ENCODE results near the gene TTC21B. TPM values are rescaled to one million over a fixed set of nuclear protein-coding genes. Genes with fewer than 3 reads are reported as not detected.

Gene TTC21B
- total RNA-seq, 1 experiment from 2014 or later = 14.7 TPM

- no peaks in the 10 kb centered on the region for H3K4me1 Mint-ChIP-seq (ENCODE audit: low read depth, unreplicated experiment)
- H3K4me3 Mint-ChIP-seq (ENCODE audit: low read depth, unreplicated experiment) = no peak overlapping the region
- no peak overlapping the region for H3K27ac Mint-ChIP-seq (ENCODE audit: unreplicated experiment)
- no TSS peak for BruUV-seq (replicated peaks)
- DNase-seq = no peak
- intact Hi-C loops (cut with micrococcal nuclease; ENCODE audit: unreplicated experiment) = no loop called here
- no peaks in the 10 kb centered on the region for H3K27me3 Mint-ChIP-seq (ENCODE audit: unreplicated experiment)
- TF ChIP-seq, protein P1, sequence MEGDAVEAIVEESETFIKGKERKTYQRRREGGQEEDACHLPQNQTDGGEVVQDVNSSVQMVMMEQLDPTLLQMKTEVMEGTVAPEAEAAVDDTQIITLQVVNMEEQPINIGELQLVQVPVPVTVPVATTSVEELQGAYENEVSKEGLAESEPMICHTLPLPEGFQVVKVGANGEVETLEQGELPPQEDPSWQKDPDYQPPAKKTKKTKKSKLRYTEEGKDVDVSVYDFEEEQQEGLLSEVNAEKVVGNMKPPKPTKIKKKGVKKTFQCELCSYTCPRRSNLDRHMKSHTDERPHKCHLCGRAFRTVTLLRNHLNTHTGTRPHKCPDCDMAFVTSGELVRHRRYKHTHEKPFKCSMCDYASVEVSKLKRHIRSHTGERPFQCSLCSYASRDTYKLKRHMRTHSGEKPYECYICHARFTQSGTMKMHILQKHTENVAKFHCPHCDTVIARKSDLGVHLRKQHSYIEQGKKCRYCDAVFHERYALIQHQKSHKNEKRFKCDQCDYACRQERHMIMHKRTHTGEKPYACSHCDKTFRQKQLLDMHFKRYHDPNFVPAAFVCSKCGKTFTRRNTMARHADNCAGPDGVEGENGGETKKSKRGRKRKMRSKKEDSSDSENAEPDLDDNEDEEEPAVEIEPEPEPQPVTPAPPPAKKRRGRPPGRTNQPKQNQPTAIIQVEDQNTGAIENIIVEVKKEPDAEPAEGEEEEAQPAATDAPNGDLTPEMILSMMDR (IDR thresholded peaks at IDR 0.05; ENCODE audit: unreplicated experiment) = no peak
- H3K36me3 Mint-ChIP-seq (ENCODE audit: insufficient read depth, unreplicated experiment) = no peaks in the 10 kb centered on the region
- CTCF ChIA-PET = interaction anchor here (1.0 kb wide), 1 partner anchor 50 kb away, joined by 3 read pairs; the partner anchor contains the start of gene GALNT3
- no peaks in the 10 kb centered on the region for H3K9me3 Mint-ChIP-seq (ENCODE audit: low read depth, unreplicated experiment)
Observed at GRCh38 chr2:165844216-165844615, 109.4 kb downstream of the TTC21B start.

DNA sequence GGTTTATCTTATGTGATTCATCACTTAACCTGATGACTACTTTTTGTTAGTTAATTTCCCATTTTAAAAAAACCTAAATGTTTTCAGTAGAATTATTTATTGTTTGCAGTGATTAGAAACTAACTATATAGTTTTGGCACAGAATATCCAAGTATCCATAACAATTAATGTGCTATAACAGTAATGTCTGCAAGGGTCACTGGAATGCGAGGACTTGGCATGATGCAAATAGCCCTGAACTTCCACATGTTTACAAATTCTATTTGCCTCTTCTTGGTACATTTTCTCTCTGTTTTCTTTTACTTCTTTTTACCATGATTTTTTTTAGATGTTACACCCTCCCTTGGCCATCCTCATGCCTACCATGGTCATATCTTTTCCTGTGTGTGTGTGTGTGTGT, 110.2 kb downstream of the TTC21B start:
- Mint-ChIP-seq H3K36me3 (ENCODE audit: insufficient read depth, unreplicated experiment) (no peaks in the 10 kb centered on the region), H3K4me3 (ENCODE audit: low read depth, unreplicated experiment) (no peak overlapping the region), H3K27ac (ENCODE audit: unreplicated experiment) (no peak overlapping the region), H3K4me1 (ENCODE audit: low read depth, unreplicated experiment) (no peaks in the 10 kb centered on the region), H3K9me3 (ENCODE audit: low read depth, unreplicated experiment) (no peaks in the 10 kb centered on the region), H3K27me3 (ENCODE audit: unreplicated experiment) (no peaks in the 10 kb centered on the region)
- no TSS peak for BruUV-seq (replicated peaks)
- intact Hi-C loops (cut with micrococcal nuclease; ENCODE audit: unreplicated experiment) = no loop called here
- DNase-seq = no peak
- TF ChIP-seq, protein P1 (IDR thresholded peaks at IDR 0.05; ENCODE audit: unreplicated experiment) = no peak
- CTCF ChIA-PET = no interaction called here

GRCh38 chr2:165840333-165840958, 113.1 kb downstream of the TTC21B start:
- BruUV-seq (replicated peaks) = no TSS peak
- TF ChIP-seq, protein P1 (IDR thresholded peaks at IDR 0.05; ENCODE audit: unreplicated experiment) = no peak
- CTCF ChIA-PET = no interaction called here
- Mint-ChIP-seq H3K27me3 (ENCODE audit: unreplicated experiment) (no peaks in the 10 kb centered on the region), H3K36me3 (ENCODE audit: insufficient read depth, unreplicated experiment) (no peaks in the 10 kb centered on the region), H3K27ac (ENCODE audit: unreplicated experiment) (no peak overlapping the region), H3K4me1 (ENCODE audit: low read depth, unreplicated experiment) (no peaks in the 10 kb centered on the region), H3K9me3 (ENCODE audit: low read depth, unreplicated experiment) (no peaks in the 10 kb centered on the region), H3K4me3 (ENCODE audit: low read depth, unreplicated experiment) (no peak overlapping the region)
- intact Hi-C loops (cut with micrococcal nuclease; ENCODE audit: unreplicated experiment) = no loop called here
- DNase-seq = no peak

DNA sequence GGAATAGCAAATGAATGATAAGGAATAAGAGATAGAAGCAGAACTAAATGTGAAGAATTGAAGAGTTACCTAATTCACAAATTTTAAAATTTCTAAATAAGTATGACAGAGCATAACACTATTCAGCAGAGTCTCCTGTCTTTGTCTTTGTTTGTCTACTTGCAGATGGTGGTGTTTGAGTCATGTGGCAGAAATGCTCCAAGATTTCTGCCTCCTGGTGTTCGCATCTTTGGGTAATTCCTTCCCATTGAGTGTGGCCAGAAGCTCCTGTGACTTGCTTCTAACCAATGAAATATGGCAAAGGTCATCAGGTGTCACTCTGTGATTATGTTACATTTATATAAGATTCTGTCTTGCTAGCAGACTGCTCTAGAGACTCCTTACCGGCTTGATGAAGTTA, 114.0 kb downstream of the TTC21B start:
- CTCF ChIA-PET = no interaction called here
- intact Hi-C loops (cut with micrococcal nuclease; ENCODE audit: unreplicated experiment) = no loop called here
- Mint-ChIP-seq H3K4me3 (ENCODE audit: low read depth, unreplicated experiment) (no peak overlapping the region), H3K27me3 (ENCODE audit: unreplicated experiment) (no peaks in the 10 kb centered on the region), H3K27ac (ENCODE audit: unreplicated experiment) (no peak overlapping the region), H3K36me3 (ENCODE audit: insufficient read depth, unreplicated experiment) (no peaks in the 10 kb centered on the region), H3K9me3 (ENCODE audit: low read depth, unreplicated experiment) (no peaks in the 10 kb centered on the region), H3K4me1 (ENCODE audit: low read depth, unreplicated experiment) (no peaks in the 10 kb centered on the region)
- TF ChIP-seq, protein P1 (IDR thresholded peaks at IDR 0.05; ENCODE audit: unreplicated experiment) = no peak
- BruUV-seq (replicated peaks) = no TSS peak
- no peak for DNase-seq

Data from Calu3 (cell line).